Thoracic aorta (tissue), 2 donors: Measurements from ENCODE around the gene ASAP2. TPM values are rescaled to one million over a fixed set of nuclear protein-coding genes. Genes with fewer than 3 reads are reported as not detected.

Experiments used
- ATAC-seq: fragments of 150-250 bp; one replicate; pipeline ENCODE4 v1.8.0; 2017; ENCODE audit warnings: low read depth; ENCODE audit not compliant: insufficient number of reproducible peaks, low FRiP score
- DNase-seq: peaks from one replicate; pipeline ENCODE4 v3.0.0-alpha.2; 2020; ENCODE audit warnings: low spot score
- H3K27ac ChIP-seq, 2 donors: fragments of 200-600 bp; sonication (generic); 1 replicate in 1 of 2; 2 replicates in 1 of 2; pipeline ENCODE4 v1.5.1; 2016; ENCODE audit warnings: mild to moderate bottlenecking in 2 of 2, moderate library complexity in 2 of 2
- H3K27me3 ChIP-seq: fragments of 200-600 bp; sonication (generic); replicated peaks from 2 replicates; pipeline ENCODE4 v1.6.0; 2016; ENCODE audit warnings: mild to moderate bottlenecking; ENCODE audit not compliant: insufficient read depth
- H3K36me3 ChIP-seq: fragments of 200-600 bp; sonication (generic); one replicate; pipeline ENCODE4 v1.5.1; 2016
- H3K4me1 ChIP-seq, 2 donors: fragments of 200-600 bp; sonication (generic); 1 replicate in 1 of 2; 2 replicates in 1 of 2; pipeline versions ENCODE4 v1.5.1 to v1.6.0; 2016; ENCODE audit warnings: low read depth in 2 of 2, mild to moderate bottlenecking in 1 of 2; ENCODE audit not compliant: control insufficient read depth in 1 of 2
- H3K4me3 ChIP-seq: fragments of 200-600 bp; sonication (generic); 2 replicates; pipeline ENCODE4 v1.5.1; 2016; ENCODE audit warnings: mild to moderate bottlenecking
- H3K9me3 ChIP-seq: fragments of 200-600 bp; sonication (generic); 2 replicates; pipeline ENCODE4 v1.5.1; 2016
- CTCF ChIP-seq: fragments of 200-600 bp; sonication (generic); IDR thresholded peaks from one replicate; pipeline ENCODE4 v1.5.1; 2019; ENCODE audit warnings: antibody characterized with exemption
- total RNA-seq, 2 donors: library from RNA; depleted of rRNA; stranded (reverse); fragments of >200 nt; gene quantifications; one replicate each; pipeline versions ENCODE4 v1.1.0 to v1.2.3, GENCODE V29; 2016

The ASAP2 gene
- total RNA-seq, 2 donors from 2014 or later = 58.1 to 102 TPM

GRCh38 chr2:9184361-9184760 is 22.3 kb upstream of the ASAP2 start:
- TF ChIP-seq CTCF = no peak
- H3K9me3 ChIP-seq = no peaks in the 10 kb centered on the region
- no peak for DNase-seq

GRCh38 chr2:9187620-9188214 is 18.9 kb upstream of the ASAP2 start:
- H3K27ac ChIP-seq = peak overlapping the region; percentile 21 to 92
- no peaks in the 10 kb centered on the region for H3K9me3 ChIP-seq
- peaks cover 17 to 58% of the 10 kb centered on the region in 2 donors for H3K4me1 ChIP-seq

More at GRCh38 chr2:9184361-9184760, 22.3 kb upstream of the ASAP2 start:
- Histone ChIP-seq H3K27ac (peak overlapping the region in 1 of 2 donors; percentile 30), H3K36me3 (no peaks in the 10 kb centered on the region), H3K4me3 (no peak overlapping the region), H3K4me1 (peaks cover 6 to 46% of the 10 kb centered on the region in 2 donors), H3K27me3 (no peaks in the 10 kb centered on the region)
- no peak for ATAC-seq

GRCh38 chr2:9188823-9189222 is 17.8 kb upstream of the ASAP2 start:
- no peaks in the 10 kb centered on the region for H3K27me3 ChIP-seq
- TF ChIP-seq CTCF = no peak
- H3K4me3 ChIP-seq = no peak overlapping the region
- H3K4me1 ChIP-seq = peaks cover 24 to 62% of the 10 kb centered on the region in 2 donors
- H3K36me3 ChIP-seq = no peaks in the 10 kb centered on the region
- DNase-seq = no peak
- peak overlapping the region; percentile 92 to 96 for H3K27ac ChIP-seq
- ATAC-seq = no peak
- no peaks in the 10 kb centered on the region for H3K9me3 ChIP-seq

More at GRCh38 chr2:9187620-9188214, 18.9 kb upstream of the ASAP2 start:
- no peak for TF ChIP-seq CTCF
- ATAC-seq = no peak
- Histone ChIP-seq H3K27me3 (no peaks in the 10 kb centered on the region), H3K36me3 (no peaks in the 10 kb centered on the region), H3K4me3 (no peak overlapping the region)
- DNase-seq = no peak

- Histone ChIP-seq H3K27me3 (no peaks in the 10 kb centered on the region), H3K4me1 (peaks cover 27 to 63% of the 10 kb centered on the region in 2 donors), H3K9me3 (no peaks in the 10 kb centered on the region), H3K36me3 (no peaks in the 10 kb centered on the region), H3K4me3 (no peak overlapping the region), H3K27ac (peak overlapping the region; percentile 92 to 96)
- ATAC-seq (no peak), DNase-seq (no peak)
- no peak for TF ChIP-seq CTCF
Measured at GRCh38 chr2:9189901-9190300, 16.7 kb upstream of the ASAP2 start.

- H3K9me3 ChIP-seq = no peaks in the 10 kb centered on the region
- peaks cover 27 to 63% of the 10 kb centered on the region in 2 donors for H3K4me1 ChIP-seq
- peak overlapping the region; percentile 92 to 96 for H3K27ac ChIP-seq
- peak overlapping the region; percentile 38 for H3K4me3 ChIP-seq
- H3K36me3 ChIP-seq = no peaks in the 10 kb centered on the region
- no peak for TF ChIP-seq CTCF
- ATAC-seq (peak; percentile 80), DNase-seq (peak; percentile 91)
- no peaks in the 10 kb centered on the region for H3K27me3 ChIP-seq
Measured at GRCh38 chr2:9191041-9191481, 15.6 kb upstream of the ASAP2 start.
